Smooth muscle cell (in vitro differentiated cells): ENCODE measurements around the gene PPP6R3. TPM values are rescaled to one million over a fixed set of nuclear protein-coding genes. Genes with fewer than 3 reads are reported as not detected.

ENCODE experiments used
- DNase-seq: peaks from one replicate; lab custom pipeline; 2025; ENCODE audit not compliant: unreplicated experiment; lab: John Stamatoyannopoulos, UW
- H2AFZ ChIP-seq: fragments of 200-600 bp; sonication (generic); 2 replicates; pipeline ENCODE4 v1.6.0; 2016; ENCODE audit warnings: antibody characterized with exemption, low read depth, mild to moderate bottlenecking
- H3F3A ChIP-seq: fragments of 200-600 bp; sonication (generic); 2 replicates; pipeline ENCODE4 v1.6.0; 2017; ENCODE audit warnings: antibody characterized with exemption, low read depth
- H3K27ac ChIP-seq: fragments of 200-600 bp; sonication (generic); 2 replicates; pipeline ENCODE4 v1.5.1; 2016; ENCODE audit warnings: low read depth, mild to moderate bottlenecking
- H3K27me3 ChIP-seq: fragments of 200-600 bp; sonication (generic); 2 replicates; pipeline ENCODE4 v1.6.1; 2016; ENCODE audit warnings: low read depth, mild to moderate bottlenecking
- H3K36me3 ChIP-seq: fragments of 200-600 bp; sonication (generic); 2 replicates; pipeline ENCODE4 v1.5.1; 2016; ENCODE audit warnings: low read depth
- H3K4me1 ChIP-seq: fragments of 200-600 bp; sonication (generic); 2 replicates; pipeline ENCODE4 v1.5.1; 2016; ENCODE audit warnings: low read depth
- H3K4me2 ChIP-seq: fragments of 200-600 bp; sonication (generic); 2 replicates; pipeline ENCODE4 v1.6.0; 2016; ENCODE audit warnings: mild to moderate bottlenecking
- H3K4me3 ChIP-seq: fragments of 200-600 bp; sonication (generic); 2 replicates; pipeline ENCODE4 v1.5.1; 2016; ENCODE audit warnings: mild to moderate bottlenecking
- H3K79me2 ChIP-seq: fragments of 200-600 bp; sonication (generic); 2 replicates; pipeline ENCODE4 v1.6.0; 2016; ENCODE audit warnings: low read depth, mild to moderate bottlenecking
- H3K9ac ChIP-seq: fragments of 200-600 bp; sonication (generic); 2 replicates; pipeline ENCODE4 v1.6.0; 2016; ENCODE audit warnings: low read depth
- H3K9me3 ChIP-seq: fragments of 200-600 bp; sonication (generic); replicated peaks from 2 replicates; pipeline ENCODE4 v1.5.1; 2016; ENCODE audit warnings: low read depth
- H4K20me1 ChIP-seq: fragments of 200-600 bp; sonication (generic); 2 replicates; pipeline ENCODE4 v1.6.0; 2016; ENCODE audit warnings: low read depth
- WGBS: methylation state at CpG from one replicate; pipeline ENCODE4 v1.1.7; 2016; ENCODE audit warnings: low lambda C conversion rate; 5-methylcytosine and 5-hydroxymethylcytosine counted together
- polyA plus RNA-seq: library from polyadenylated mRNA; unstranded; fragments of >200 nt; fragmentation: Nextera tagmentation; extraction: Ambion mirVana; gene quantifications from 2 replicates; pipeline ENCODE4 v1.2.1, GENCODE V29; 2016
- total RNA-seq: library from RNA; depleted of rRNA; stranded (reverse); fragments of >200 nt; gene quantifications from 2 replicates; pipeline ENCODE4 v1.2.3, GENCODE V29; 2014
- TF ChIP-seq, protein P1 (sequence below): fragments of 200-600 bp; sonication (generic); IDR thresholded peaks from 2 replicates; pipeline ENCODE4 v1.5.1; 2017; ENCODE audit warnings: borderline replicate concordance, mild to moderate bottlenecking, antibody characterized with exemption; ENCODE audit not compliant: insufficient read depth, poor library complexity, severe bottlenecking

PPP6R3 gene
- total and polyA plus RNA-seq, 2 experiments from 2014 or later: 28.4 to 121 TPM

- Histone ChIP-seq H3K36me3 (no peaks in the 10 kb centered on the region), H3K9me3 (no peaks in the 10 kb centered on the region), H3K4me1 (no peaks in the 10 kb centered on the region), H3K4me3 (no peak overlapping the region), H2AFZ (no peak overlapping the region), H4K20me1 (no peaks in the 10 kb centered on the region), H3K27ac (no peak overlapping the region), H3K4me2 (no peak overlapping the region), H3K9ac (no peak overlapping the region), H3K27me3 (no peaks in the 10 kb centered on the region), H3K79me2 (no peaks in the 10 kb centered on the region), H3F3A (no peaks in the 10 kb centered on the region)
- no peak for DNase-seq
- TF ChIP-seq, protein P1, sequence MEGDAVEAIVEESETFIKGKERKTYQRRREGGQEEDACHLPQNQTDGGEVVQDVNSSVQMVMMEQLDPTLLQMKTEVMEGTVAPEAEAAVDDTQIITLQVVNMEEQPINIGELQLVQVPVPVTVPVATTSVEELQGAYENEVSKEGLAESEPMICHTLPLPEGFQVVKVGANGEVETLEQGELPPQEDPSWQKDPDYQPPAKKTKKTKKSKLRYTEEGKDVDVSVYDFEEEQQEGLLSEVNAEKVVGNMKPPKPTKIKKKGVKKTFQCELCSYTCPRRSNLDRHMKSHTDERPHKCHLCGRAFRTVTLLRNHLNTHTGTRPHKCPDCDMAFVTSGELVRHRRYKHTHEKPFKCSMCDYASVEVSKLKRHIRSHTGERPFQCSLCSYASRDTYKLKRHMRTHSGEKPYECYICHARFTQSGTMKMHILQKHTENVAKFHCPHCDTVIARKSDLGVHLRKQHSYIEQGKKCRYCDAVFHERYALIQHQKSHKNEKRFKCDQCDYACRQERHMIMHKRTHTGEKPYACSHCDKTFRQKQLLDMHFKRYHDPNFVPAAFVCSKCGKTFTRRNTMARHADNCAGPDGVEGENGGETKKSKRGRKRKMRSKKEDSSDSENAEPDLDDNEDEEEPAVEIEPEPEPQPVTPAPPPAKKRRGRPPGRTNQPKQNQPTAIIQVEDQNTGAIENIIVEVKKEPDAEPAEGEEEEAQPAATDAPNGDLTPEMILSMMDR: no peak
- 70% methylated on average over 12 of the region's 12 CpGs for WGBS
Measured at GRCh38 chr11:68643585-68643984, 183.0 kb downstream of the PPP6R3 start.

GRCh38 chr11:68646832-68647231 lies 186.3 kb downstream of the PPP6R3 start:
- WGBS: 95% methylated on average over 1 of the region's 1 CpG

DNA sequence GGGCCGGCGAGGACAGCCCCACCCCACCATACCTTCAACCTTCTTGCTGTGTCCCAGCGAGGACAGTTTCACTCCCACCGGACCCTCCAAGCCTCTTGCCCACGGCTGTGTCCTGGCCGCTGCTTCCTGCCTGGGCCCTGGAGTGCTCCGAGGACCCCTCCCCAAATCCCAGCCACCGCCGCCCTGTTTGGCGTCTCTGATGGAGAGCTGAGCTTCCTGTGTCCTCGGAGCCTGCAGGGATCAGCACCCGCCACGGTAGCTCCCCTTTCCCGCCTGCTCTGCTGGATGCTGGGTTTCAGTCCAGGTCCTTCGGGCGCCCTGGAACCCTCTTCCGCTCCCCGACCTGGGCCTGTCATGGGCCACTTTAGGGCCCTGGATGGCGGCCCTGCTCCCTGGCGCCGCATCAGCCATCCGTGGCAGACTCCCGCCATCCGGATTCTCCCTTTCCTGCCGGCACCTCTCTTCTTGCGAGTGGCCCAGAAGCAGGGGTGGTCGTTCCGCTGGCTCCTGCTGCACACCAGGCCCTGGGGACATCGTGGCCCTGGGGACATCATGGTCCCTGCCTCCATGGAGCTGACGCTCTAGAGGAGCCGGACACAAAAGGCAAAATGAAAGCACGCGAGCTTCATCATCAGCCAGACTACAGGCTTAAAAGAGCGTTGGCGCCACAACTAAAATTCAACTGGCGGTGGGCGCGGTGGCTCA lies 189.5 kb downstream of the PPP6R3 start:
- H3K27me3 ChIP-seq: no peaks in the 10 kb centered on the region

More at GRCh38 chr11:68646832-68647231, 186.3 kb downstream of the PPP6R3 start:
- Histone ChIP-seq H3K27ac (no peak overlapping the region), H3K27me3 (no peaks in the 10 kb centered on the region), H3K79me2 (no peaks in the 10 kb centered on the region), H3K9ac (no peak overlapping the region), H3K36me3 (no peaks in the 10 kb centered on the region), H3K9me3 (no peaks in the 10 kb centered on the region), H3K4me3 (no peak overlapping the region), H3K4me1 (no peaks in the 10 kb centered on the region), H2AFZ (no peak overlapping the region), H4K20me1 (no peaks in the 10 kb centered on the region), H3K4me2 (no peak overlapping the region), H3F3A (no peaks in the 10 kb centered on the region)
- no peak for DNase-seq
- TF ChIP-seq, protein P1: no peak

More for the DNA sequence above, 189.5 kb downstream of the PPP6R3 start:
- Histone ChIP-seq H3K4me3 (no peak overlapping the region), H3F3A (no peaks in the 10 kb centered on the region), H3K36me3 (no peaks in the 10 kb centered on the region), H3K4me2 (no peak overlapping the region), H3K27ac (no peak overlapping the region), H2AFZ (no peak overlapping the region), H4K20me1 (no peaks in the 10 kb centered on the region), H3K4me1 (no peaks in the 10 kb centered on the region), H3K9ac (no peak overlapping the region), H3K79me2 (no peaks in the 10 kb centered on the region), H3K9me3 (peaks cover under 1% of the 10 kb centered on the region)
- DNase-seq: no peak
- TF ChIP-seq, protein P1: no peak
- 88% methylated on average over 38 of the region's 38 CpGs for WGBS
